Neural cell (in vitro differentiated cells): ENCODE data around the gene CITED1.

ENCODE experiments used
- EP300 ChIP-seq: fragments of 450-650 bp; conservative IDR thresholded peaks from 2 replicates; pipeline ENCODE4 v1.6.1; 2014; ENCODE audit warnings: antibody characterized with exemption, mild to moderate bottlenecking, moderate library complexity; ENCODE audit not compliant: poor library complexity, severe bottlenecking
- POLR2AphosphoS5 ChIP-seq: IDR thresholded peaks from 2 replicates; pipeline ENCODE4 v1.6.1; 2012
- TF ChIP-seq, protein P1 (sequence below): fragments of 450-650 bp; IDR thresholded peaks from 2 replicates; pipeline ENCODE4 v1.5.1; 2014; ENCODE audit warnings: antibody characterized with exemption, mild to moderate bottlenecking, moderate library complexity; ENCODE audit not compliant: poor library complexity, severe bottlenecking

DNA sequence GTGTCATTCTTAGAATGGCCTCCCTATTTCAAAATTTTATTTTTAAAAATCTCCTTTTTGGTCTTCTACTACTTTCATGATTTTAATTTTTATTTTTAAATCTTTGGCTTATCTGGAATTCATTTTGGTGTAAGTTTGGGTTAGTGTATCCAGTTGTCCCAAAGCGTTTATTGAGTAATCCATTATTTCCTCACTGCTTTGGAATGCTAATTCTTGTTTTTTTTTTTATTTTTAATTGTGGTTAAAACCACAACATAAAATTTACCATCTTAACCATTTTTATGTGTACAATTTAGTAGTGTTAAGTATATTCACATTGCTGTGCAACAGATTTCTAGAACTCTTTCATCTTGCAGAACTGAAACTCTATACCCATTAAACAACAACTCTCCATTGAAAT, 8.7 kb downstream of the CITED1 start:
- TF ChIP-seq EP300 (no peak), POLR2AphosphoS5 (no peak)
- TF ChIP-seq, protein P1, sequence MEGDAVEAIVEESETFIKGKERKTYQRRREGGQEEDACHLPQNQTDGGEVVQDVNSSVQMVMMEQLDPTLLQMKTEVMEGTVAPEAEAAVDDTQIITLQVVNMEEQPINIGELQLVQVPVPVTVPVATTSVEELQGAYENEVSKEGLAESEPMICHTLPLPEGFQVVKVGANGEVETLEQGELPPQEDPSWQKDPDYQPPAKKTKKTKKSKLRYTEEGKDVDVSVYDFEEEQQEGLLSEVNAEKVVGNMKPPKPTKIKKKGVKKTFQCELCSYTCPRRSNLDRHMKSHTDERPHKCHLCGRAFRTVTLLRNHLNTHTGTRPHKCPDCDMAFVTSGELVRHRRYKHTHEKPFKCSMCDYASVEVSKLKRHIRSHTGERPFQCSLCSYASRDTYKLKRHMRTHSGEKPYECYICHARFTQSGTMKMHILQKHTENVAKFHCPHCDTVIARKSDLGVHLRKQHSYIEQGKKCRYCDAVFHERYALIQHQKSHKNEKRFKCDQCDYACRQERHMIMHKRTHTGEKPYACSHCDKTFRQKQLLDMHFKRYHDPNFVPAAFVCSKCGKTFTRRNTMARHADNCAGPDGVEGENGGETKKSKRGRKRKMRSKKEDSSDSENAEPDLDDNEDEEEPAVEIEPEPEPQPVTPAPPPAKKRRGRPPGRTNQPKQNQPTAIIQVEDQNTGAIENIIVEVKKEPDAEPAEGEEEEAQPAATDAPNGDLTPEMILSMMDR: no peak
